K562 (cell line): Measurements from ENCODE around the gene UQCC2. TPM values are rescaled to one million over a fixed set of nuclear protein-coding genes. Genes with fewer than 3 reads are reported as not detected.
A peak's percentile ranks its signal among the peaks of the same experiment; 100 is the strongest.

ENCODE experiments used
- ATF1 ChIP-seq, 2 experiments: fragments of 450-650 bp in 1 of 2; IDR thresholded peaks; 2 replicates each; pipeline ENCODE4 v1.6.1; 2016; ENCODE audit warnings: missing compliant biosample characterization in 1 of 2, missing genetic modification characterization in 1 of 2
- HMBOX1 ChIP-seq: sonication (generic); IDR thresholded peaks from 2 replicates; pipeline ENCODE4 v1.6.1; 2016
- JUND ChIP-seq, 2 experiments: IDR thresholded peaks; 2 replicates in 1 of 2; 3 replicates in 1 of 2; pipeline ENCODE4 v1.6.1; 2011; ENCODE audit warnings: borderline replicate concordance in 2 of 2, low read depth in 2 of 2, low read length in 2 of 2, improper control_type of control experiment in 1 of 2, missing biosample characterization in 1 of 2, missing genetic modification characterization in 1 of 2, missing genetic modification reagents in 1 of 2
- PHTF2 ChIP-seq: fragments of 250-450 bp; sonication (Bioruptor Pico); IDR thresholded peaks from 2 replicates; pipeline ENCODE4 v1.5.0; 2021; ENCODE audit warnings: mild to moderate bottlenecking
- REST ChIP-seq, 2 experiments: fragments of 450-650 bp; formaldehyde crosslinking in 1 of 2; IDR thresholded peaks; 2 replicates each; pipeline versions ENCODE4 v1.4.0 to v1.6.1; 2014 to 2020; ENCODE audit warnings: mild to moderate bottlenecking in 2 of 2, borderline replicate concordance in 1 of 2, low read depth in 1 of 2
- SMC3 ChIP-seq: conservative IDR thresholded peaks from 2 replicates; pipeline ENCODE4 v1.6.1; 2011; ENCODE audit warnings: low read depth, low read length, improper control_type of control experiment; ENCODE audit not compliant: insufficient read depth
- TCF15 ChIP-seq: fragments of 250-450 bp; sonication (Bioruptor Pico); IDR thresholded peaks from 2 replicates; pipeline ENCODE4 v1.8.0; 2022; ENCODE audit warnings: moderate library complexity, mild to moderate bottlenecking, inconsistent platforms
- TRIM24 ChIP-seq, 2 experiments: fragments of 450-650 bp; IDR thresholded peaks; 2 replicates each; pipeline ENCODE4 v1.6.1; 2016
- ZNF830 ChIP-seq: fragments of 250-450 bp; sonication (Bioruptor Pico); IDR thresholded peaks from 2 replicates; pipeline ENCODE4 v1.5.0; 2021; ENCODE audit warnings: mild to moderate bottlenecking
- polyA plus RNA-seq, 8 experiments: library from polyadenylated mRNA; depleted of rRNA in 4 of 8; stranded (reverse) in 5 of 8; unstranded in 3 of 8; fragments of >200 nt; fragmentation: Nextera tagmentation in 2 of 8; fragmentation: Illumina TruSeq in 1 of 8; extraction: Ambion mirVana in 2 of 8; extraction: Trizol in 1 of 8; gene quantifications; 2 replicates each; pipeline versions ENCODE4 v1.2.1 to v1.2.3, GENCODE V29; 2011 to 2014; ENCODE audit warnings: inconsistent platforms in 1 of 8, missing spikeins in 1 of 8
- total RNA-seq, 7 experiments: library from RNA; depleted of rRNA in 6 of 7; stranded (reverse); fragments of >200 nt in 6 of 7; fragmentation: Illumina TruSeq in 2 of 7; extraction: Trizol in 2 of 7; gene quantifications; 2 replicates each; pipeline versions ENCODE4 v1.2.1 to v1.2.3, GENCODE V29; 2011 to 2021; ENCODE audit warnings: low replicate concordance in 1 of 7
- TF ChIP-seq, protein P1 (sequence below): sonication (generic); formaldehyde crosslinking; IDR thresholded peaks from 2 replicates; pipeline ENCODE4 v1.8.0; 2022; ENCODE audit warnings: missing genetic modification reagents, mild to moderate bottlenecking, moderate library complexity, borderline replicate concordance
- TF ChIP-seq, protein P2 (sequence below), 3 experiments: fragments of 200-800 bp in 1 of 3; sonication (Bioruptor generic) in 1 of 3; sonication (generic) in 1 of 3; formaldehyde crosslinking in 1 of 3; IDR thresholded peaks; 2 replicates each; pipeline versions ENCODE4 v1.6.1 to v1.8.0; 2016 to 2022; ENCODE audit warnings: mild to moderate bottlenecking in 2 of 3, missing compliant biosample characterization in 2 of 3, missing genetic modification characterization in 2 of 3, missing genetic modification reagents in 1 of 3

The UQCC2 gene
- total and polyA plus RNA-seq, 9 of the 15 experiments (the other 6 are each of a cell fraction or from before 2014, with no cell fraction given): 58.5 to 927 (median 158) TPM

DNA sequence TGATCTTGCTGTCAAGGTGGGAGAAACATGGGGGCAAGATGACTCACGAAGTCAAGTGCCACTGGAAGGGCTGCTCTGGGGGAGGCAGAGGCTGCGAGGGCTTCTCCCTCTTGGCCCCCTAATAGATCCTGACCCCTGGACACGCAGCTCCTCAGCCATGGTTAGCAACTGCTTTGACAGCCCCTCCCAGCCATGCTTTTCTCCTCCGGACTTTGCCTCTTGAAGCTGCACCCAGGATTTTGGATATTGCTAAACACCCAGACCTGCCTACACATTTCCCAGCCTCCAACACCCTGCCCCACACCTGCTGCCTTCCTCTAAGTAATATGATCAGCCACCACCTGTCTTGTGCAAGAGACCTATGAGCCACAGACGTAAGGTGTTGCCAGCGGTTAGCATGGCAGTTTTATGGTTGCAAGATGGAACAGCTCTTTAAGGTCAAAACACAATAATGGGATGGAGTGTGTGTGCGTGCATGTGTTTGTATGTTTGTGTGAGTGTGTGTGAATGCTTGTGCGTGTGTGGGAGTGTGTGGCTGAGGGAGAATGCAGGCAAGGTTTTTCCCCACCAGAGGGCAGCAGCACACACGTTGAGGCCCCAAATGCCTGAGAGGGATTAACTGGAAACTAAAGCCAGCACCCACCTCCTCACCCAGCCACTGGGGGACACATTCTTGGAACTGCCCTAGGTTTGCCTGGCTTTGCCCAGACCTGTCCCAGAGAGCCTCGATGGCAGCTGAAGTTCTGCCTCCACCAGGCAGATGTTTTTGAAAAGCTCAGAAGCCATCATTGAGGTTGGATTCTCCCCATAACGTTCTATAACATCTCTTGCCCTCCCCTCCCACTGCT lies 32.7 kb upstream of the UQCC2 start (continued):
- TF ChIP-seq HMBOX1 (0 out of 2 replicates have a peak, but pooled peaks have one; percentile 16), TRIM24 (IDR thresholded peaks at IDR 0.05) (peak in 1 of 2 experiments; percentile 50; a peak in 2 of 4 replicates), JUND (IDR thresholded peaks at IDR 0.05; ENCODE audit: borderline replicate concordance, low read depth, low read length) (peak; percentile 52; the same call in 1 of the 2 replicates), JUND (tag; IDR thresholded peaks at IDR 0.05; ENCODE audit: borderline replicate concordance, low read depth, low read length) (no peak), TCF15 (CRISPR knock-in tag) (no peak), SMC3 (peak; percentile 96), PHTF2 (CRISPR knock-in tag) (no peak), ZNF830 (CRISPR knock-in tag) (0 out of 2 replicates have a peak, but pooled peaks have one; percentile 18), ATF1 (CRISPR knock-in tag; IDR thresholded peaks at IDR 0.05) (no peak), ATF1 (tag; IDR thresholded peaks at IDR 0.05) (0 out of 2 replicates have a peak, but pooled peaks have one; percentile 29), REST (IDR thresholded peaks at IDR 0.05; ENCODE audit: borderline replicate concordance) (peak; percentile 77), REST (CRISPR knock-in tag; IDR thresholded peaks at IDR 0.05; ENCODE audit: low read depth) (no peak)
- TF ChIP-seq, protein P1, sequence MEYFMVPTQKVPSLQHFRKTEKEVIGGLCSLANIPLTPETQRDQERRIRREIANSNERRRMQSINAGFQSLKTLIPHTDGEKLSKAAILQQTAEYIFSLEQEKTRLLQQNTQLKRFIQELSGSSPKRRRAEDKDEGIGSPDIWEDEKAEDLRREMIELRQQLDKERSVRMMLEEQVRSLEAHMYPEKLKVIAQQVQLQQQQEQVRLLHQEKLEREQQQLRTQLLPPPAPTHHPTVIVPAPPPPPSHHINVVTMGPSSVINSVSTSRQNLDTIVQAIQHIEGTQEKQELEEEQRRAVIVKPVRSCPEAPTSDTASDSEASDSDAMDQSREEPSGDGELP: peak; percentile 19; the same call in 1 of the 2 replicates
- TF ChIP-seq, protein P2, sequence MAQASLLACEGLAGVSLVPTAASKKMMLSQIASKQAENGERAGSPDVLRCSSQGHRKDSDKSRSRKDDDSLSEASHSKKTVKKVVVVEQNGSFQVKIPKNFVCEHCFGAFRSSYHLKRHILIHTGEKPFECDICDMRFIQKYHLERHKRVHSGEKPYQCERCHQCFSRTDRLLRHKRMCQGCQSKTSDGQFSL (CRISPR knock-in tag; IDR thresholded peaks at IDR 0.05): no peak
- TF ChIP-seq, protein P2 (tag; IDR thresholded peaks at IDR 0.05): no peak
